GM18511 (cell line): Measurements from ENCODE around the gene COX7C.
"Not testable (repeated sequence)": the region's sequence is repeated elsewhere in the genome, so short reads cannot be mapped to it uniquely, and the experiment has no call there.

Experiments used
- ATAC-seq: cut with Tn5 transposase; IDR thresholded peaks from one replicate; pipeline ENCODE4 v1.9.1; 2021; ENCODE audit warnings: mild to moderate bottlenecking, moderate library complexity; ENCODE audit not compliant: unreplicated experiment

Gene COX7C

GRCh38 chr5:86660771-86661170 is 43.0 kb downstream of the COX7C start:
- ATAC-seq, result not testable (repeated sequence)

DNA sequence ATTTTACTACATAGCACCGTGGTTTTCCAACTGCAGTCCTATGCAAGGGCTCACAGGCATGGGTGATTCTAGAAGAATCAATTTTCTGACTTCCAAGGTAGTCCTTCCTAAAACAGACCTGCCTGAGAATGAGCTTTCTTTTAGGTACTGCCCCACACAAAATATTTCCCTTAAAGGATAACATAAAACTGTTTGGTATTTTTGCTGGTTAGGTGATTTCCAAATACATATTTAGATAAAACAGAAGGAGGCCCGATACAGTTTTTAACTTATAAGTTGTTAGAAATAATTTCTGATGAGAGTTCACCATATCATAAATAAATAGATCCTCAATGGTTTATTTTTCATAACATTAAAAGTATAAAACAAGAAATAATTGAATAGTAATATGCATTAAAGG is 46.4 kb downstream of the COX7C start:
- no peak for ATAC-seq

- ATAC-seq, result no peak
Observed at GRCh38 chr5:86665984-86666760, 48.4 kb downstream of the COX7C start.

DNA sequence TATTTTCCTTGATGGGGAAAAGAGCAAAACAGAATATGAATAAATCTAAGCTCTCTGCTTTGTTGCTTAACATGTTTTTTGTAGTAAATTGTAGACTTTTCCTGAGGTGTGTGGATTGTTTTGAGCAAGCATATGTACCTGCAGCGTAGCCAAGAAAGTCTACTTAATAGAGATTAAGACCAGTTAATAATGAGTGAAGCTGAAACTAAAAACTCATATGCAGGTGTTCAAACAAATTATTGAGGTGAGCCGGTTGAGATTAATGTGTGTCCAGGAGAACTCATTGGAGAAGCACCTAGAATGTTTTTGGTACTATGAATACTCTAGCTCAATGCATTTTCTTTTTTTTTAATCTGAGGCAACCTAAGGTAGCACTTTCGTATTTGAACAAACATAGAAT is 49.2 kb downstream of the COX7C start:
- ATAC-seq, result no peak
